Tibial artery (tissue), 4 donors: ENCODE measurements around the gene SMIM27.

Experiments
- DNase-seq, 2 donors: peaks; one replicate each; pipeline ENCODE4 v3.0.0-alpha.2; 2019
- H3K27ac ChIP-seq, 2 donors: fragments of 200-600 bp; sonication (generic) in 1 of 2; 1 replicate in 1 of 2; 2 replicates in 1 of 2; pipeline ENCODE4 v1.5.1; 2018 to 2019; ENCODE audit warnings: mild to moderate bottlenecking in 1 of 2
- H3K27me3 ChIP-seq, 2 donors: fragments of 200-600 bp; sonication (generic) in 1 of 2; one replicate each; pipeline versions ENCODE4 v1.5.1 to v1.6.0; 2016 to 2019
- H3K36me3 ChIP-seq, 3 donors: fragments of 200-600 bp; sonication (generic) in 2 of 3; one replicate each; pipeline ENCODE4 v1.5.1; 2016 to 2019; ENCODE audit warnings: mild to moderate bottlenecking in 2 of 3
- H3K4me1 ChIP-seq, 4 donors: fragments of 200-600 bp; sonication (generic) in 2 of 4; 1 replicate in 3 of 4; 2 replicates in 1 of 4; pipeline ENCODE4 v1.5.1; 2016 to 2019
- H3K4me3 ChIP-seq, 2 donors: fragments of 200-600 bp; sonication (generic) in 1 of 2; 1 replicate in 1 of 2; 2 replicates in 1 of 2; pipeline ENCODE4 v1.5.1; 2018 to 2019; ENCODE audit warnings: mild to moderate bottlenecking in 2 of 2
- H3K9me3 ChIP-seq, 3 donors: fragments of 200-600 bp; sonication (generic) in 1 of 3; one replicate each; pipeline ENCODE4 v1.5.1; 2016 to 2019
- intact Hi-C: fragments of 100-400 bp; cut with DNase I; formaldehyde crosslinking; loops from one replicate; pipeline ENCODE4 v1.15.0; 2023; ENCODE audit warnings: low total_unique reads
- TF ChIP-seq, protein P1 (sequence below), 2 experiments: fragments of 200-600 bp in 1 of 2; fragments of 450-650 bp in 1 of 2; IDR thresholded peaks; one replicate each; pipeline ENCODE4 v1.5.1; 2017 to 2019; ENCODE audit warnings: antibody characterized with exemption in 2 of 2, mild to moderate bottlenecking in 1 of 2, moderate library complexity in 1 of 2

Gene SMIM27

DNA sequence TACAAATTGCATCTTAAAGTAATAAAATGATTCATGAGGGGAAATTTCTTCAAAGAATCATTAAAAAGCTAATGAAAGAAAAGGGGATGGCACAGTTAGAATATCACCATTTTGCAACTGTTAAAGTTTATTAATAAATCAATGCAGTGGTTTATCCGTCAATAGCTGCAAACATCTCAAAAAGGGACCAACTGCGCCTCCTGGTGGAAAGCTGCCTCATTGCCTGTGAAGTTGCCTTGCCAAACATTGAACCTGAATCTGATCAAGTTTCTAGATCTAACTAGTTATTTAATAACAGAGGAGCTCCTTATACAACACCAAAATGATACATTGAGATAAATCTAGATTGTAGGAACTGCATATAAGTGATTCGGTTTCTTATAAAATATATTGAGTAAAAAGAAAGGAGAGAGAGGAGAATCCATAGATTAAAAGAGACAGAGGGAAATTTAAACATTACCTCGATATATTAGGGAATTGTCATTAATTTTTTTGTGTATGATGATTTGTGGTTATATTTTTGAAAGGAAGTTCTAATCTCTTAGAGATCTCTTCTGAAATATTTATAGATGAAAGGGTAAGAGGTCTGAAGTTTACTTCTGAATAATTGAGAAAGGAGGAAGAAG lies 27.7 kb downstream of the SMIM27 start:
- peak overlapping the region in 1 of 2 donors; percentile 19 for H3K4me3 ChIP-seq
- H3K36me3 ChIP-seq, result no peaks in the 10 kb centered on the region
- TF ChIP-seq, protein P1, sequence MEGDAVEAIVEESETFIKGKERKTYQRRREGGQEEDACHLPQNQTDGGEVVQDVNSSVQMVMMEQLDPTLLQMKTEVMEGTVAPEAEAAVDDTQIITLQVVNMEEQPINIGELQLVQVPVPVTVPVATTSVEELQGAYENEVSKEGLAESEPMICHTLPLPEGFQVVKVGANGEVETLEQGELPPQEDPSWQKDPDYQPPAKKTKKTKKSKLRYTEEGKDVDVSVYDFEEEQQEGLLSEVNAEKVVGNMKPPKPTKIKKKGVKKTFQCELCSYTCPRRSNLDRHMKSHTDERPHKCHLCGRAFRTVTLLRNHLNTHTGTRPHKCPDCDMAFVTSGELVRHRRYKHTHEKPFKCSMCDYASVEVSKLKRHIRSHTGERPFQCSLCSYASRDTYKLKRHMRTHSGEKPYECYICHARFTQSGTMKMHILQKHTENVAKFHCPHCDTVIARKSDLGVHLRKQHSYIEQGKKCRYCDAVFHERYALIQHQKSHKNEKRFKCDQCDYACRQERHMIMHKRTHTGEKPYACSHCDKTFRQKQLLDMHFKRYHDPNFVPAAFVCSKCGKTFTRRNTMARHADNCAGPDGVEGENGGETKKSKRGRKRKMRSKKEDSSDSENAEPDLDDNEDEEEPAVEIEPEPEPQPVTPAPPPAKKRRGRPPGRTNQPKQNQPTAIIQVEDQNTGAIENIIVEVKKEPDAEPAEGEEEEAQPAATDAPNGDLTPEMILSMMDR (IDR thresholded peaks at IDR 0.05), result peak; percentile 81 to 85
- peak; percentile 67 to 70 for DNase-seq
- H3K9me3 ChIP-seq, result no peaks in the 10 kb centered on the region
- H3K27ac ChIP-seq, result no peak overlapping the region
- intact Hi-C loops, result loop anchor here (5.0 to 10.0 kb wide), 2 partner anchors 203 to 385 kb away; no protein-coding TSS in a partner anchor
- H3K27me3 ChIP-seq, result no peaks in the 10 kb centered on the region
- peaks cover 0 to 6% (median 1%) of the 10 kb centered on the region in 4 donors for H3K4me1 ChIP-seq

DNA sequence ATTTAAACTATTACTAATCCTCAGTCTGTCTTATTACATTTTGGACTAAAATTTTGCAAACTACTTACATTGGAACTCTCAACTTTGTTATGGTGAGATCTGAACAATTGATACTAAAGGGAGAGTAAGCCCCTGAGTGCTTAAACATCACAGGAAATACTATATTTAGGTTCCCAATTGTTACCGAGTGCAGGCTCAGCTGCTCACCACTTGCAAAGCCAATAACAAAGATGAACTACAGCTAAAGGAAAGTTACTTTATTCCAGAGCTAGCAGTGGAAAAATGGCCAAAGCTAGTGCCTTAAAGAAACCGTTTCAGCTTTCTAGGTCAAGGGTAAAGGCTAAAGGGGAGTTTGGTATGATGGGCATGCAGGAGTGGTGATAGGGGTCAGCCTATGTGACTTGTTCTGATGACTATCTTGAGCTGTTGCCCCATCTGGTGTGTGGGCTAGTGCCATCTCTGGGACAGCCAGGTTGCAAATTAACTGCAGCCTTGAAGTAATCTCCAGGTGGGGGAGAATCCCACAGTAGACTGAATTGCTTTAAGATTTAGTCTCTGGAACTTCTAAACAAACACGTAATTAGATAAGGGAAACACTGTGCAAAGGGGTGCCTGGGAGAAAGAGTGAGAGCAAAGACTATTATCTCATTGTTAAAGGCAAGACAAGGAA lies 28.6 kb downstream of the SMIM27 start:
- Histone ChIP-seq H3K4me3 (no peak overlapping the region), H3K36me3 (no peaks in the 10 kb centered on the region), H3K9me3 (no peaks in the 10 kb centered on the region), H3K27ac (no peak overlapping the region), H3K4me1 (peaks cover 0 to 6% (median 1%) of the 10 kb centered on the region in 4 donors), H3K27me3 (no peaks in the 10 kb centered on the region)
- DNase-seq, result no peak
- TF ChIP-seq, protein P1 (IDR thresholded peaks at IDR 0.05), result no peak
- intact Hi-C loops, result loop anchor here (10.0 kb wide), 1 partner anchor 384 kb away; no protein-coding TSS in a partner anchor

DNA sequence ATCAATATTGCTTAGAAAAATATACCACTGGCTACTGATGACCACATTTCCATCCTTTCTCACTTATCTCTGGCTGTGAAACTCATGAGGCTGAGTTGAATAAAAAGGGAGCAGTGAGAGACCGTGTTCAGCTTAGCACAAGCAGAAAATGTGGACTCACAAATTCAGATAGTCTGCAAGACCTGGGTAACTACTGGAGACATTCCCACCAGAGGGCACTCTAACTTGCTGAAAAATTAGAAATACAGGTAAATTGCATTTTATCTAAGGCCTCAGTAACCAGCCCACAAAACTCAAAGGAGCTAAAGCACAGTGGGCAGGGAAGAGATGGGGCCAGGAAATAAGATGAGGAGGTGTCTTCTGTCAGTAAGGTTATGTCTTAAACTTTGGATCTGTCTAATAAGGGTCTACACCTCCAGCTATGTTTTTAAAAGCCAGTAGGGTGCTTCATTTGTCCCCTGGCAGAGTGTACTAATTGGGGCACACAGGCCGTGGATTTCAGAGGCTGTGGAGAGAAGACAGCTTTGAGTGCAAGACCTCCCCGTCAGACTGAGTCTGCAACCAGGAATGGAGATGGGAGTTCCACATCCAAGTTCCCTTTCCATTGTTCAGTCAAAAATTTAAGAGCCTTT lies 29.5 kb downstream of the SMIM27 start:
- TF ChIP-seq, protein P1 (IDR thresholded peaks at IDR 0.05), result peak in 1 of 2 experiments; percentile 22
- Histone ChIP-seq H3K36me3 (no peaks in the 10 kb centered on the region), H3K9me3 (no peaks in the 10 kb centered on the region), H3K27ac (no peak overlapping the region), H3K4me1 (peaks cover 0 to 6% (median 1%) of the 10 kb centered on the region in 4 donors), H3K4me3 (no peak overlapping the region), H3K27me3 (no peaks in the 10 kb centered on the region)
- no peak for DNase-seq
- intact Hi-C loops, result loop anchor here (10.0 kb wide), 1 partner anchor 383 kb away; no protein-coding TSS in a partner anchor

DNA sequence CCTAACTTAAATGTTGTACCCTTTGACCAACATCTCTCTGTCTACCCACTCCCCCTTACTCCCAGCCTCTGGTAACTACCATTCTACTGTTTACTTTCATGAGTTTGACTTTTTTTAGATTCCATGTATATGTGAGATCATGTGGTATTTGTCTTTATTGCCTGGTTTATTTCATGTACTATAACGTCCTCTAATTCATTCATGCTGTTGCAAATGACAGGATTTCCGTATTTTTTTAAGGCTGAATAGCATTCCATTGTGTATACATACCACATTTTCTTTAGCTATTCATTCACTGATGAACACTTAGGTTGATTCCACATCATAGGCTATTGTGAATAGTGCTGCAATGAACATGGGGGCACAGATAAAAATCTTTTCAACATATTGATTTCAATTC lies 32.7 kb downstream of the SMIM27 start:
- intact Hi-C loops, result loop anchor here (10.0 kb wide), 1 partner anchor 380 kb away; no protein-coding TSS in a partner anchor
- H3K36me3 ChIP-seq, result no peaks in the 10 kb centered on the region

DNA sequence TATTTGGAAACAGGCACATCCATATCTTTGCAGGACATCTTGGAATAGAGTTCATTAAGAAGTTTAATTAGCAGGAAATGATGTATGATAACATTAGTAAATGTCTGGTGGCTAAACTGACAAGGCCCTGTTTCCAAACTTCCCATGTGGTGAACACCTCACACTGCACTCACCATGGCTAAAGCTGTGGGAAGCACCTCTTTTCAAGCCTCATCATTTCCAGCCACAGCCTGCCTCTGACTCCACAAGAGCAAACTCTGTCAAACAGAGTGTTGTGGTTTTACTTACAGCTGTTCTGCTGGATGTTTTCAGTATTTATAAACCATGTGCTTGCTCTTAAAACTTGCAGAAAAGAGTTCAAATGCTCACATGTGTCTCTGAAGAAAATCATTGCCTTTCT lies 35.8 kb downstream of the SMIM27 start:
- TF ChIP-seq, protein P1 (IDR thresholded peaks at IDR 0.05), result no peak
- Histone ChIP-seq H3K4me1 (no peaks in the 10 kb centered on the region), H3K36me3 (no peaks in the 10 kb centered on the region), H3K27me3 (peaks cover 0 to 8% of the 10 kb centered on the region in 2 donors), H3K9me3 (no peaks in the 10 kb centered on the region), H3K4me3 (no peak overlapping the region), H3K27ac (no peak overlapping the region)
- DNase-seq, result no peak
- intact Hi-C loops, result loop anchor here (10.0 kb wide), 1 partner anchor 377 kb away; no protein-coding TSS in a partner anchor

More for the DNA sequence above, 32.7 kb downstream of the SMIM27 start:
- Histone ChIP-seq H3K4me3 (no peak overlapping the region), H3K4me1 (no peaks in the 10 kb centered on the region), H3K27ac (no peak overlapping the region), H3K9me3 (no peaks in the 10 kb centered on the region), H3K27me3 (no peaks in the 10 kb centered on the region)
- TF ChIP-seq, protein P1 (IDR thresholded peaks at IDR 0.05), result no peak
- no peak for DNase-seq
